Endothelial cell (in vitro differentiated cells): ENCODE results near the gene ZNF433. TPM values are rescaled to one million over a fixed set of nuclear protein-coding genes. Genes with fewer than 3 reads are reported as not detected.

Source experiments
- DNase-seq: peaks from one replicate; pipeline ENCODE4 v3.0.0; 2021; ENCODE audit warnings: low spot score
- H3K27ac Mint-ChIP-seq: one replicate; pipeline ENCODE4 v1.8.0; 2021; ENCODE audit warnings: mixed read lengths, inconsistent platforms; ENCODE audit not compliant: unreplicated experiment
- H3K27me3 Mint-ChIP-seq: one replicate; pipeline ENCODE4 v1.8.0; 2021; ENCODE audit warnings: mild to moderate bottlenecking, moderate library complexity, mixed read lengths, inconsistent platforms; ENCODE audit not compliant: unreplicated experiment
- H3K36me3 Mint-ChIP-seq: one replicate; pipeline ENCODE4 v1.8.0; 2021; ENCODE audit warnings: mild to moderate bottlenecking, low read depth, mixed read lengths, inconsistent platforms; ENCODE audit not compliant: unreplicated experiment
- H3K4me1 Mint-ChIP-seq: one replicate; pipeline ENCODE4 v1.8.0; 2021; ENCODE audit warnings: mild to moderate bottlenecking, mixed read lengths, inconsistent platforms; ENCODE audit not compliant: unreplicated experiment
- H3K4me3 Mint-ChIP-seq: one replicate; pipeline ENCODE4 v1.8.0; 2021; ENCODE audit warnings: mild to moderate bottlenecking, mixed read lengths, inconsistent platforms; ENCODE audit not compliant: unreplicated experiment
- H3K9me3 Mint-ChIP-seq: one replicate; pipeline ENCODE4 v1.8.0; 2021; ENCODE audit warnings: mixed read lengths, inconsistent platforms; ENCODE audit not compliant: unreplicated experiment
- total RNA-seq: library from RNA; stranded (reverse); fragmentation: NEBNext Ultra II Directional; extraction: Animal tissue kit (Norgen Biotek cat#: 25700); gene quantifications from one replicate; pipeline ENCODE4 v1.2.1, GENCODE V29; 2021; ENCODE audit not compliant: unreplicated experiment
- TF ChIP-seq, protein P1 (sequence below): fragments of 200-600 bp; sonication (generic); IDR thresholded peaks from one replicate; pipeline ENCODE4 v1.5.0; 2021; ENCODE audit warnings: antibody characterized with exemption; ENCODE audit not compliant: unreplicated experiment

Gene ZNF433
- total RNA-seq, 1 donor from 2014 or later = 0.21 TPM

DNA sequence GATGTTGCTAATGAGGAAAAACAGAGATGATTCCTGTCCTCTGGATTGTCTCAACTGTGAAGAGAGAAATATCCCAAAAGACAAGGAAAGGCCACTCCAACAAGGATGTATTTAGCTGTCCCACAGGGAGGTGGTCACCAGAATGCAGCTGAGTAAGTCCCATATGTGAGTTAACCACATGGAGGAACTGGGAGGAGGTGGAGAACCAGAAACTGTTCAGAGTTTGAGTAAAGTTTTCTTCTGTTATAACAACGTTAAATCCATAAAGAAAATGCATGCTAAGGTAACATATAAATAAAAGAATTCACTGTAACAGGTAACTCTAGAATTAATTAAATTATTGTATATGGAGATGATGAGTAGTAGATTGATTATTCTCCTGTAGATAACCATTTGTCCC lies 65.3 kb downstream of the ZNF433 start:
- Mint-ChIP-seq H3K4me3 (no peak overlapping the region), H3K9me3 (peaks cover 32% of the 10 kb centered on the region)

DNA sequence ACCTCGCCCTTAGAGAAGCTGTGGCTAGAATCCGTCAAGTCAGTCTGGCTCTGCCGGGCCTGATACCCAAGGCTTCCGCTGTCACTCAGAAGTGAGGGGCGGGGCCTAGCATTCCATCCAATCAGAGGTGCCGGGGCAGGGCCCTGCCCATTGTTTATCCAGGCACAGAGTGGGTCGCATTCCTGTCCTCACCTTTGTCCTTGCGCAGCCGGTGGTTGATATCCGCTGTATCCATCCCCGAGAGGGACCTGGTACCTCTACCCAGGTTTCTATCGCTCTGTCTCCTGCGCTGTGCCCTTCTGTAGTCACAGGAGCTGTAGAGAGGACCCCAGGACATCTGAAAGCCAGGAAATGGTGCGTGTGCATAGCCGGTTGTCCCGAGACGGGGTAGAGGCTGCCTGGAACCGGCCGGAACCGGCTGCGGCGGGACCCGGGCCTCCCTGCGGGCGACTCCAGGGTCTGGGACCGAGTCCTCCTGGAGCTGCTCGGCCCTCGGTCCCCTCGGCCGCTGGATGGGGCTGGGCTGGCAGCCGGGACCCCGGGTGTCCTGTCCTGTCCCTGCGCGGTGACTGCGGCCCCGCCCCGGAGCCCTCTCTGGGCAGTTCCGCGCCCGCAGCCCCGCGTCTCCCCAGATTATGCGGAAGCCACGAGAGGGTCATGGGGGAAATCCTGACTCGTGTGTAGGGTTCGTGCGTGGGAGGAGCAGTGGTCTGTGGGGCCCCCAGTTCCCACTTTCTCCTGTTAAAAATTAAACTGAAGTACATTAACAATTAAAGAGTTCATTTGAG lies 70.4 kb downstream of the ZNF433 start, which contains the start of gene ZNF763:
Gene ZNF763 (plus strand): TSS at position 183 of the 788 bp plus-strand sequence. CDS start 169 bp downstream, at position 352.
- no peak within 1 kb of the TSS for H3K27ac Mint-ChIP-seq
- H3K4me1 Mint-ChIP-seq = no peaks in the 10 kb centered on the region
- DNase-seq = no peak
- H3K4me3 Mint-ChIP-seq = peak within 1 kb of the TSS; percentile 29
- TF ChIP-seq, protein P1, sequence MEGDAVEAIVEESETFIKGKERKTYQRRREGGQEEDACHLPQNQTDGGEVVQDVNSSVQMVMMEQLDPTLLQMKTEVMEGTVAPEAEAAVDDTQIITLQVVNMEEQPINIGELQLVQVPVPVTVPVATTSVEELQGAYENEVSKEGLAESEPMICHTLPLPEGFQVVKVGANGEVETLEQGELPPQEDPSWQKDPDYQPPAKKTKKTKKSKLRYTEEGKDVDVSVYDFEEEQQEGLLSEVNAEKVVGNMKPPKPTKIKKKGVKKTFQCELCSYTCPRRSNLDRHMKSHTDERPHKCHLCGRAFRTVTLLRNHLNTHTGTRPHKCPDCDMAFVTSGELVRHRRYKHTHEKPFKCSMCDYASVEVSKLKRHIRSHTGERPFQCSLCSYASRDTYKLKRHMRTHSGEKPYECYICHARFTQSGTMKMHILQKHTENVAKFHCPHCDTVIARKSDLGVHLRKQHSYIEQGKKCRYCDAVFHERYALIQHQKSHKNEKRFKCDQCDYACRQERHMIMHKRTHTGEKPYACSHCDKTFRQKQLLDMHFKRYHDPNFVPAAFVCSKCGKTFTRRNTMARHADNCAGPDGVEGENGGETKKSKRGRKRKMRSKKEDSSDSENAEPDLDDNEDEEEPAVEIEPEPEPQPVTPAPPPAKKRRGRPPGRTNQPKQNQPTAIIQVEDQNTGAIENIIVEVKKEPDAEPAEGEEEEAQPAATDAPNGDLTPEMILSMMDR = no peak
- H3K27me3 Mint-ChIP-seq = peaks cover 2% of the 10 kb centered on the region
- peaks cover 66% of the 10 kb centered on the region for H3K9me3 Mint-ChIP-seq
- H3K36me3 Mint-ChIP-seq = peaks cover 24% of the 10 kb centered on the region

More for the DNA sequence above, 65.3 kb downstream of the ZNF433 start:
- Mint-ChIP-seq H3K27ac (no peak overlapping the region), H3K4me1 (no peaks in the 10 kb centered on the region), H3K36me3 (peaks cover 11% of the 10 kb centered on the region), H3K27me3 (no peaks in the 10 kb centered on the region)
- TF ChIP-seq, protein P1 = no peak
- DNase-seq = no peak

Other genes with a start within 250 kb of the ZNF433 start
- not detected for gene ZNF491, start 237.2 kb downstream of the ZNF433 start, total RNA-seq
- 0.44 TPM for gene ZNF440, start 221.4 kb downstream of the ZNF433 start, total RNA-seq
- gene ZNF439, start 187.0 kb downstream of the ZNF433 start, total RNA-seq = 0.18 TPM
- gene ZNF69, start 147.9 kb downstream of the ZNF433 start, total RNA-seq = not detected
- gene ZNF700, start 110.6 kb downstream of the ZNF433 start, total RNA-seq = 0.18 TPM
- gene ZNF763, start 70.6 kb downstream of the ZNF433 start, total RNA-seq = not detected
- gene ZNF878, start 17.3 kb upstream of the ZNF433 start, total RNA-seq = not detected
- 0.15 TPM for gene ZNF844, start 29.1 kb upstream of the ZNF433 start, total RNA-seq
- 6.2 TPM for gene ZNF20, start 104.7 kb upstream of the ZNF433 start, total RNA-seq
- 26.7 TPM for gene ZNF625, start 121.1 kb upstream of the ZNF433 start, total RNA-seq
- 12.4 TPM for gene ZNF136, start 127.4 kb upstream of the ZNF433 start, total RNA-seq